Subcutaneous abdominal adipose tissue (tissue), 5 donors: ENCODE results near the gene ROBO1.

Experiments
- H3K27ac ChIP-seq: one replicate; pipeline ENCODE4 v1.7.0; 2013; ENCODE audit warnings: low read depth, mild to moderate bottlenecking, inconsistent platforms, low read length, moderate library complexity
- H3K27me3 ChIP-seq, 5 donors: one replicate each; pipeline ENCODE4 v1.7.0; 2013; ENCODE audit warnings: low read length in 5 of 5, inconsistent platforms in 1 of 5; ENCODE audit not compliant: control insufficient read depth in 5 of 5, insufficient read depth in 4 of 5
- H3K36me3 ChIP-seq, 5 donors: one replicate each; pipeline ENCODE4 v1.7.0; 2013; ENCODE audit warnings: low read length in 5 of 5; ENCODE audit not compliant: control insufficient read depth in 5 of 5, insufficient read depth in 5 of 5
- H3K4me1 ChIP-seq, 5 donors: one replicate each; pipeline ENCODE4 v1.7.0; 2013; ENCODE audit warnings: low read length in 5 of 5, mild to moderate bottlenecking in 3 of 5, moderate library complexity in 1 of 5; ENCODE audit not compliant: control insufficient read depth in 5 of 5, insufficient read depth in 5 of 5
- H3K4me3 ChIP-seq, 5 donors: one replicate each; pipeline ENCODE4 v1.7.0; 2013; ENCODE audit warnings: low read length in 5 of 5, low read depth in 1 of 5
- H3K9ac ChIP-seq, 5 donors: one replicate each; pipeline ENCODE4 v1.7.0; 2013; ENCODE audit warnings: low read length in 5 of 5, mild to moderate bottlenecking in 4 of 5, moderate library complexity in 3 of 5
- H3K9me3 ChIP-seq, 5 donors: one replicate each; pipeline ENCODE4 v1.7.0; 2013; ENCODE audit warnings: low read length in 5 of 5; ENCODE audit not compliant: control insufficient read depth in 5 of 5
- donor health status: healthy.
- donor health status: healthy.
- donor health status: healthy.
- donor health status: healthy.
- donor health status: healthy.

Gene ROBO1

GRCh38 chr3:78907367-78907766 lies 860.4 kb downstream of the ROBO1 start:
- no peak overlapping the region for H3K9ac ChIP-seq
- no peaks in the 10 kb centered on the region for H3K27me3 ChIP-seq
- H3K4me3 ChIP-seq: no peak overlapping the region
- H3K4me1 ChIP-seq: peaks cover 0 to 3% (median 0%) of the 10 kb centered on the region in 5 donors
- no peaks in the 10 kb centered on the region for H3K9me3 ChIP-seq
- no peaks in the 10 kb centered on the region for H3K36me3 ChIP-seq
- H3K27ac ChIP-seq: no peak overlapping the region

DNA sequence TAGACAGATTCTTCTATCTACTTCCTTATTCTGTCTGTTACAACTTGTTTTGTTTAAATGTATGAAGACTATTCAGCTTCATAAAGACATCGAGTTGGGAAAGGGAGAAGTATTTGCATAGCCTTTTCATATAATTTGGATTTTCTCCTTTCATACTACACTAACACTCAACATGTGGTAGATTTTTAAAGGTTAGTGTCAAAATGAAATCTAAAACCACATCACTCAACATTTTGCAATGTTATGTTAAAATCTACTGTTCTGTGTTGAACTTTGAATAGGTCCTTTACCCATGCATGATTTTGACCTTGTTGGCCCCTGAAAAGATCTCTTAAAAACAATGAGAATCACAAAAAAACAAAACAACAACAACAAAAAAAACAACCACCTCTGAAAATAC lies 860.9 kb downstream of the ROBO1 start:
- Histone ChIP-seq H3K4me3 (no peak overlapping the region), H3K9ac (no peak overlapping the region), H3K4me1 (peaks cover 0 to 3% (median 0%) of the 10 kb centered on the region in 5 donors), H3K9me3 (no peaks in the 10 kb centered on the region), H3K36me3 (no peaks in the 10 kb centered on the region), H3K27ac (no peak overlapping the region), H3K27me3 (no peaks in the 10 kb centered on the region)

DNA sequence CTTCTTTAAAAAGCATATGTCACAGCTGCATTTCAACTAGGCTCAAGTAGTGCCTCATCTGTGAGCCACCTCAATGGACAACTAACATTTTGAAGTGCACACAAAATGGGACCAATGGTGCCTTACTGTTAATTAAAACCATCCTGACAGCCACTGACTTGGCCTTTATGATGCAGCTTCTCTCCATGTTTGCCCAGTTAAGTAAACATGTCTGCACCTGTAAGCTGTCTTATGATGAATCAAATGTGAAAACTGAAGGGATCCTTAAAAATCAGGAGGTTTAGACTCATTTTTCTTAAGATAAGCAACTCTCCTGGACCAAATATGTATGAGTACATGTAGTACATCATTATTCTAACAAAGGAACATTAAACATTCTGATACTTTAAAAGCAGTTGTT lies 861.6 kb downstream of the ROBO1 start:
- no peaks in the 10 kb centered on the region for H3K4me1 ChIP-seq
- no peak overlapping the region for H3K27ac ChIP-seq
- no peak overlapping the region for H3K9ac ChIP-seq
- no peak overlapping the region for H3K4me3 ChIP-seq
- no peaks in the 10 kb centered on the region for H3K36me3 ChIP-seq
- no peaks in the 10 kb centered on the region for H3K27me3 ChIP-seq
- H3K9me3 ChIP-seq: no peaks in the 10 kb centered on the region

GRCh38 chr3:78905700-78906099 lies 862.1 kb downstream of the ROBO1 start:
- no peaks in the 10 kb centered on the region for H3K36me3 ChIP-seq
- H3K9ac ChIP-seq: no peak overlapping the region
- H3K9me3 ChIP-seq: no peaks in the 10 kb centered on the region
- H3K27ac ChIP-seq: no peak overlapping the region
- H3K4me1 ChIP-seq: no peaks in the 10 kb centered on the region
- H3K27me3 ChIP-seq: no peaks in the 10 kb centered on the region
- H3K4me3 ChIP-seq: no peak overlapping the region

GRCh38 chr3:78901544-78901943 lies 866.3 kb downstream of the ROBO1 start:
- H3K9me3 ChIP-seq: peaks cover 0 to 3% (median 0%) of the 10 kb centered on the region in 5 donors
- no peak overlapping the region for H3K4me3 ChIP-seq
- H3K9ac ChIP-seq: no peak overlapping the region
- H3K4me1 ChIP-seq: no peaks in the 10 kb centered on the region
- H3K27ac ChIP-seq: no peak overlapping the region
- H3K36me3 ChIP-seq: no peaks in the 10 kb centered on the region
- H3K27me3 ChIP-seq: no peaks in the 10 kb centered on the region

DNA sequence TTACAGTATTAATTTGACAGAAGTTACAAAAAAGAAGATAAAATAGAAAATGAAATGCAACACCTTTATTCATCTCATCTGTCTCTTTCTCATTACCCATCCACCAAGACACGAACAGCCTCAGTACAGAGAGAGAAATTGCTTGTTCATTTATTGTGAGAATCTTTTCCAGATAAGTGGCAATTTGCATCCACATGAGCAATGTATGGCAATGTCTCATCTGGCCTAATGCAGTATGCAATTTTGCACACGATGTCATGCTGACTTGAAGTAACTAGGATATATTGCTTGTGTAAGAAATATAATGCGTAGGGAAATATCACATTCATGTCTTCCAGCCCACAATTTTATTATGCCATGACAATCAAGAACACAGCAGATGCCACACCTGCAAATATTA lies 866.9 kb downstream of the ROBO1 start:
- H3K36me3 ChIP-seq: no peaks in the 10 kb centered on the region
- no peak overlapping the region for H3K27ac ChIP-seq
- no peaks in the 10 kb centered on the region for H3K4me1 ChIP-seq

DNA sequence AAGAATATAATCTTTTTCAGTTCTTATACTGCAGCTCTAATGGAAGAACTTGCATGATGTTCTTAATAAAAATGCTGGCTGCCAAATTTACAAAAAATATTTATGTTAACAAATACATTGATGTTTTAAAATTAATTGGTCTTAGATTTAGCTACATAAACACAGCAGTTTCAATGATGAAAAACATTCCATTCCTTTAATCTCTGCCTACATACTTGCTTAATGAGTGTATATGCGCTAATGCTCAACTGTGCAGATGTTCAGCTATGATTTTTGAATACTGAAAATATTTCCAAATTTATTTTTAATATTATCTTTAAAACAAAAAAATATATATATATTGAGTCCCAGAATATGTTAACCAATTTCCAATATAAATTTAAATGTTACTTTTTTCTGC lies 867.4 kb downstream of the ROBO1 start:
- H3K4me3 ChIP-seq: no peak overlapping the region

More for the DNA sequence above, 866.9 kb downstream of the ROBO1 start:
- peaks cover 0 to 3% (median 0%) of the 10 kb centered on the region in 5 donors for H3K9me3 ChIP-seq
- no peaks in the 10 kb centered on the region for H3K27me3 ChIP-seq
- H3K9ac ChIP-seq: no peak overlapping the region
- H3K4me3 ChIP-seq: no peak overlapping the region

GRCh38 chr3:78895528-78895927 lies 872.3 kb downstream of the ROBO1 start:
- no peaks in the 10 kb centered on the region for H3K27me3 ChIP-seq
- no peak overlapping the region for H3K4me3 ChIP-seq
- no peak overlapping the region for H3K27ac ChIP-seq
- no peak overlapping the region for H3K9ac ChIP-seq
- H3K9me3 ChIP-seq: peaks cover 0 to 3% (median 0%) of the 10 kb centered on the region in 5 donors
- H3K36me3 ChIP-seq: no peaks in the 10 kb centered on the region
- no peaks in the 10 kb centered on the region for H3K4me1 ChIP-seq

More for the DNA sequence above, 867.4 kb downstream of the ROBO1 start:
- Histone ChIP-seq H3K36me3 (no peaks in the 10 kb centered on the region), H3K9me3 (peaks cover 0 to 3% (median 0%) of the 10 kb centered on the region in 5 donors), H3K27me3 (no peaks in the 10 kb centered on the region), H3K4me1 (no peaks in the 10 kb centered on the region), H3K27ac (no peak overlapping the region), H3K9ac (no peak overlapping the region)

DNA sequence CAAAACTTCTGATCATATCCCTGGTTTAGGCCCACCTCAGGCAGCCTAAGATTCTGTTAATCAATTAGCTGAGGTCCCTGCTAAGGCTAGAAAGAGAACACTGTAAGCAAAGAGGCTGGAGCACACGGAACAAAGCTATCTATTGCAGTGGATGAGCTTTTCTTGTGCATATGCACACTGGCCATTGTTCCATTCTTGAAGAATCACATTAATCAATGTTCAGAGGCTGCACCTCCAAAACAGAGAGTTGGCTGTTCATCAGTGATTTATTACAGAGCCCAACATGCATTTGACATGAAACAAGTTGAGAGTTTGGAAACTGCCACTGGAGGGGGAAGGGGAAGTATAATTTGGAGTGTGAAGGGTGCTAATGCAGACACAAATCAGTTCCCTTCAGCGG lies 873.0 kb downstream of the ROBO1 start:
- no peaks in the 10 kb centered on the region for H3K4me1 ChIP-seq
- H3K27me3 ChIP-seq: no peaks in the 10 kb centered on the region
- H3K27ac ChIP-seq: no peak overlapping the region
- no peaks in the 10 kb centered on the region for H3K36me3 ChIP-seq
- peaks cover 0 to 3% (median 0%) of the 10 kb centered on the region in 5 donors for H3K9me3 ChIP-seq
- H3K4me3 ChIP-seq: no peak overlapping the region
- H3K9ac ChIP-seq: no peak overlapping the region

GRCh38 chr3:78893161-78893560 lies 874.6 kb downstream of the ROBO1 start:
- Histone ChIP-seq H3K27ac (no peak overlapping the region), H3K9me3 (peaks cover 0 to 3% (median 0%) of the 10 kb centered on the region in 5 donors), H3K27me3 (no peaks in the 10 kb centered on the region), H3K4me1 (peaks cover 0 to 6% (median 0%) of the 10 kb centered on the region in 5 donors), H3K36me3 (no peaks in the 10 kb centered on the region), H3K4me3 (no peak overlapping the region), H3K9ac (no peak overlapping the region)

DNA sequence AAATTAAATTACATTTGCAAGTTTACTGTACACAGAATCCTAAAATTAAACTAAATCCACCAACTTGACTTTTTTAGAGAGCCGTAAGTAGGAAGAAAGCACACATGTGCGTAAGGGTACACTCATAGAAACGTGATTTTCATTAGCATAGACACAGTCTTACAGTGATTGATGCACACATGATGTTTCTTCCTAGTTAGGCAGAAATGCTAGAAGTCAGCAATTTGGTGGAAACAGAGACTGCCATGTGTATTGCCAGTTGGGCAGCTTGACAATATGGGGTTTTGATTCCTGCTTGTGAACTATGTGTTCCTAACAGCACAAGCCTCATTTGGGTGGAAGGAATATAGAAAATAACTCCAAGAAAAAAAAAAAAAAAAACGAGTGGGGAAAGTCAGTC lies 878.5 kb downstream of the ROBO1 start:
- Histone ChIP-seq H3K4me1 (peaks cover 0 to 6% (median 0%) of the 10 kb centered on the region in 5 donors), H3K36me3 (no peaks in the 10 kb centered on the region), H3K9me3 (no peaks in the 10 kb centered on the region), H3K4me3 (no peak overlapping the region), H3K9ac (no peak overlapping the region), H3K27me3 (no peaks in the 10 kb centered on the region), H3K27ac (no peak overlapping the region)
